Measurements from ENCODE around the gene VIPR2.

The VIPR2 gene

GRCh38 chr7:159095979-159096411 lies 48.7 kb downstream of the VIPR2 start:
- Histone ChIP-seq H3K4me3 (ENCODE audit: low read depth in 1 of 2, low read length in 1 of 2) (no peak overlapping the region), H3K4me1 (ENCODE audit: control insufficient read depth in 1 of 2, insufficient read depth in 1 of 2, low read depth in 1 of 2, low read length in 1 of 2) (no peaks in the 10 kb centered on the region), H3K27ac (no peak overlapping the region), H3K36me3 (no peaks in the 10 kb centered on the region), H3K27me3 (no peaks in the 10 kb centered on the region), H3K9me3 (no peaks in the 10 kb centered on the region)
- TF ChIP-seq CTCF (IDR thresholded peaks at IDR 0.05): no peak

GRCh38 chr7:159094919-159095915 lies 49.5 kb downstream of the VIPR2 start:
- Histone ChIP-seq H3K9me3 (no peaks in the 10 kb centered on the region), H3K4me1 (ENCODE audit: control insufficient read depth in 1 of 2, insufficient read depth in 1 of 2, low read depth in 1 of 2, low read length in 1 of 2) (no peaks in the 10 kb centered on the region), H3K27me3 (no peaks in the 10 kb centered on the region), H3K27ac (no peak overlapping the region), H3K36me3 (no peaks in the 10 kb centered on the region), H3K4me3 (ENCODE audit: low read depth in 1 of 2, low read length in 1 of 2) (no peak overlapping the region)
- TF ChIP-seq CTCF (IDR thresholded peaks at IDR 0.05): no peak

- Histone ChIP-seq H3K27me3 (no peaks in the 10 kb centered on the region), H3K9me3 (no peaks in the 10 kb centered on the region), H3K36me3 (no peaks in the 10 kb centered on the region), H3K4me3 (ENCODE audit: low read depth in 1 of 2, low read length in 1 of 2) (no peak overlapping the region), H3K27ac (no peak overlapping the region), H3K4me1 (ENCODE audit: control insufficient read depth in 1 of 2, insufficient read depth in 1 of 2, low read depth in 1 of 2, low read length in 1 of 2) (no peaks in the 10 kb centered on the region)
- no peak for TF ChIP-seq CTCF (IDR thresholded peaks at IDR 0.05)
These were observed 50.5 kb downstream of the VIPR2 start for GRCh38 chr7:159094023-159094740.

GRCh38 chr7:159093351-159093971 lies 51.2 kb downstream of the VIPR2 start:
- Histone ChIP-seq H3K36me3 (no peaks in the 10 kb centered on the region), H3K27me3 (no peaks in the 10 kb centered on the region), H3K9me3 (no peaks in the 10 kb centered on the region), H3K27ac (no peak overlapping the region), H3K4me3 (ENCODE audit: low read depth in 1 of 2, low read length in 1 of 2) (no peak overlapping the region), H3K4me1 (ENCODE audit: control insufficient read depth in 1 of 2, insufficient read depth in 1 of 2, low read depth in 1 of 2, low read length in 1 of 2) (no peaks in the 10 kb centered on the region)
- TF ChIP-seq CTCF (IDR thresholded peaks at IDR 0.05): no peak

- Histone ChIP-seq H3K27me3 (no peaks in the 10 kb centered on the region), H3K36me3 (no peaks in the 10 kb centered on the region), H3K4me1 (ENCODE audit: control insufficient read depth in 1 of 2, insufficient read depth in 1 of 2, low read depth in 1 of 2, low read length in 1 of 2) (no peaks in the 10 kb centered on the region), H3K4me3 (ENCODE audit: low read depth in 1 of 2, low read length in 1 of 2) (no peak overlapping the region), H3K27ac (no peak overlapping the region), H3K9me3 (no peaks in the 10 kb centered on the region)
- TF ChIP-seq CTCF (IDR thresholded peaks at IDR 0.05): no peak
These were observed 52.0 kb downstream of the VIPR2 start for GRCh38 chr7:159092701-159093121.

All from neutrophil (primary cell).